DLD1 (cell line): ENCODE measurements around the gene OAS3.
"Not testable (repeated sequence)": the region's sequence is repeated elsewhere in the genome, so short reads cannot be mapped to it uniquely, and the experiment has no call there.

ENCODE experiments used
- in situ Hi-C: cut with HindIII; loops from 2 replicates; pipeline ENCODE4 v1.10.0; 2017; ENCODE audit warnings: low sequenced_read_pairs

OAS3 gene

GRCh38 chr12:112948806-112949205, 10.5 kb downstream of the OAS3 start:
- in situ Hi-C loops = no loop called here

- in situ Hi-C loops = no loop called here
These were observed 12.4 kb downstream of the OAS3 start for GRCh38 chr12:112950701-112951100.

GRCh38 chr12:112957125-112957524, 18.9 kb downstream of the OAS3 start:
- in situ Hi-C loops = not testable (repeated sequence)

- in situ Hi-C loops = no loop called here
These were observed 22.8 kb downstream of the OAS3 start for GRCh38 chr12:112961074-112961473.

GRCh38 chr12:112961536-112961935, 23.3 kb downstream of the OAS3 start:
- in situ Hi-C loops = no loop called here

- in situ Hi-C loops = no loop called here
These were observed 24.3 kb downstream of the OAS3 start for GRCh38 chr12:112962561-112962960.

- in situ Hi-C loops = no loop called here
These were observed 25.1 kb downstream of the OAS3 start for GRCh38 chr12:112963227-112963861.

- in situ Hi-C loops = no loop called here
These were observed 25.9 kb downstream of the OAS3 start for GRCh38 chr12:112964067-112964670.

GRCh38 chr12:112964915-112965314, 26.6 kb downstream of the OAS3 start:
- in situ Hi-C loops = no loop called here

- in situ Hi-C loops = no loop called here
These were observed 27.4 kb downstream of the OAS3 start for GRCh38 chr12:112965643-112966042.

GRCh38 chr12:112967306-112967705, 29.0 kb downstream of the OAS3 start:
- in situ Hi-C loops = no loop called here

- in situ Hi-C loops = no loop called here
These were observed 29.6 kb downstream of the OAS3 start for GRCh38 chr12:112967858-112968257.

GRCh38 chr12:112969547-112970306, 31.5 kb downstream of the OAS3 start:
- in situ Hi-C loops = no loop called here

GRCh38 chr12:112970391-112970790, 32.1 kb downstream of the OAS3 start:
- in situ Hi-C loops = no loop called here

GRCh38 chr12:112971248-112971647, 33.0 kb downstream of the OAS3 start:
- in situ Hi-C loops = no loop called here

GRCh38 chr12:112973011-112973735, 34.9 kb downstream of the OAS3 start:
- in situ Hi-C loops = no loop called here

- in situ Hi-C loops = no loop called here
These were observed 35.6 kb downstream of the OAS3 start for GRCh38 chr12:112973818-112974231.

GRCh38 chr12:112974904-112975303, 36.6 kb downstream of the OAS3 start:
- in situ Hi-C loops = no loop called here

GRCh38 chr12:112977139-112977538, 38.9 kb downstream of the OAS3 start:
- in situ Hi-C loops = no loop called here

- in situ Hi-C loops = no loop called here
These were observed 39.4 kb downstream of the OAS3 start for GRCh38 chr12:112977641-112978040.
